GM20000 (cell line): Measurements from ENCODE around the gene ARSG.

Experiments
- DNase-seq: peaks from one replicate; pipeline ENCODE4 v3.0.0; 2012; ENCODE audit warnings: low spot score
- TF ChIP-seq, protein P1 (sequence below): IDR thresholded peaks from 2 replicates; pipeline ENCODE4 v1.5.1; 2012; ENCODE audit warnings: mild to moderate bottlenecking, control low read depth; ENCODE audit errors: extremely low read depth, missing control alignments

ARSG gene

DNA sequence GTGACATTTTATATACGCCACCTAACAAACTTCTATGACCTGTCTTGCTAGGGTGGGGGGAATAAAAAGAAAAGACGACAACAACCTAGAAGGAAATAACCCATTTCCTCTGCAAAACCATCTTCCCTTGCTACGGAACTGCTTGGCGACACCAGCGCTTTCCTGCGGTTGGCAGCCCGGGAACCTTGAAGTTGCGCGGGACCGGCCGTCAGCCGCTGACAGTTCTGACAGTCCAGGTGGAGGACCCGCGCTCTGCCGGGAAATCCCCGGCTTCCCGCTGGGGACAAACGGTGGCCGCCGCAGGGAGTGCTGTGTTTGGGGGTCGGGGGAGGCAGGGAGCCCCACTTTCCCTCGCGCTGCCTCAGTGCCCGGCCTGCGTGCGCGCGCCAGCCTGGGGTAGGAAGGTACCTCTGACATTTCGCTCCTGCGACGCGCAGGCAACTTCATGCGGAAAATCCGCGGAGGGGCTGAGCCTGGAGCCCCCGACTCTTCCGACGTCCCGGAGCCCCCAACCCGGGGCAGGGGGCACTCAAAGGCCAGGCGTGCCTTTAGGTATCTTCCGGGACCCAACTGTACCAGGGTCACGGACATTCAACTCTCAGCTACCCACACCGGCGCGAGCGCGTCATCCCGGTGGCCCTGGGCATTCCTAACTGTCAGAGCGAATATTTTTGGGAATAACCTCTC lies 884 bp upstream of the ARSG start:
- peak; percentile 62 for DNase-seq
- TF ChIP-seq, protein P1, sequence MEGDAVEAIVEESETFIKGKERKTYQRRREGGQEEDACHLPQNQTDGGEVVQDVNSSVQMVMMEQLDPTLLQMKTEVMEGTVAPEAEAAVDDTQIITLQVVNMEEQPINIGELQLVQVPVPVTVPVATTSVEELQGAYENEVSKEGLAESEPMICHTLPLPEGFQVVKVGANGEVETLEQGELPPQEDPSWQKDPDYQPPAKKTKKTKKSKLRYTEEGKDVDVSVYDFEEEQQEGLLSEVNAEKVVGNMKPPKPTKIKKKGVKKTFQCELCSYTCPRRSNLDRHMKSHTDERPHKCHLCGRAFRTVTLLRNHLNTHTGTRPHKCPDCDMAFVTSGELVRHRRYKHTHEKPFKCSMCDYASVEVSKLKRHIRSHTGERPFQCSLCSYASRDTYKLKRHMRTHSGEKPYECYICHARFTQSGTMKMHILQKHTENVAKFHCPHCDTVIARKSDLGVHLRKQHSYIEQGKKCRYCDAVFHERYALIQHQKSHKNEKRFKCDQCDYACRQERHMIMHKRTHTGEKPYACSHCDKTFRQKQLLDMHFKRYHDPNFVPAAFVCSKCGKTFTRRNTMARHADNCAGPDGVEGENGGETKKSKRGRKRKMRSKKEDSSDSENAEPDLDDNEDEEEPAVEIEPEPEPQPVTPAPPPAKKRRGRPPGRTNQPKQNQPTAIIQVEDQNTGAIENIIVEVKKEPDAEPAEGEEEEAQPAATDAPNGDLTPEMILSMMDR = no peak

DNA sequence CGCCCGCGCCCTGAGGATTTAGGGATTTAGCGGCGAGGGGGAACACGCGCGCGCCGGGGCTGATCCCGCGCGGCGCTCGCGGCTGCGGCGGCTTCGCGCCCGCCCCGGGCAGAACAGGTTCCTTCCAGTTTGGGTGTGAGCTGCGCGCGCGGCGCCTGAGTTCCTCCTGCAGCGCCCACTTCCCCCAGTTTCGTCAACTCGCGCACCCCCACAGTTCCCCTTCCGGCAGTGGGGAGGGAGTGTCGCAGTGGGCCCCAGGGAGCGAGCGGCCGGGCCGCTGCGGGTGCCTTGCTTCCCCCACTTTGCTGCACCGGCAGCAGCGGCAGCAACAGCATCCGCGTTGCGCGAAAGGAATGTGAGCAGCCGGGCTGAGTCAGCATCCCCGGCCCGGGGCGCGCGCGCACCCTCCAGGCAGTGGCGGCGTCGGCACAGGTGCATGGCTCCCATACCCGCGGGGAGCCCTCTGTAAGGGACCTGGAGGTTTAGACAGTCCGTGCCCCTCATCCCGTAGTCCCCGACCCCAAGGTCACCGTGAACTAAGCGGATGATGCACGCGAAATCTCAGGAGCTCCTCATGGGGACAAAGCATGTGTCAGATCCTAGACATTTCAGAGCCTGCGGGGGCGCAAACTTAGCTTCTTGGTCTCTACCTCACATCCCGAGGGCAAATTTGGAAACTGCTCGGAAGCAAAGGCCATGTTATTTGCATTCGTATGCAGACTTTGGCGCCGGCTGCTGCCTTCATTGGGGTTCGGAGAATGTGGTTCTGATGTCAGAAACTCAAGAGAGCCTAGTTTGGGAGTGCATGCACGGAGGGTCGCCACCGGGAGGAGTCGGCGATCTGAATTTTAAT lies 767 bp downstream of the ARSG start:
- TF ChIP-seq, protein P1 = no peak

DNA sequence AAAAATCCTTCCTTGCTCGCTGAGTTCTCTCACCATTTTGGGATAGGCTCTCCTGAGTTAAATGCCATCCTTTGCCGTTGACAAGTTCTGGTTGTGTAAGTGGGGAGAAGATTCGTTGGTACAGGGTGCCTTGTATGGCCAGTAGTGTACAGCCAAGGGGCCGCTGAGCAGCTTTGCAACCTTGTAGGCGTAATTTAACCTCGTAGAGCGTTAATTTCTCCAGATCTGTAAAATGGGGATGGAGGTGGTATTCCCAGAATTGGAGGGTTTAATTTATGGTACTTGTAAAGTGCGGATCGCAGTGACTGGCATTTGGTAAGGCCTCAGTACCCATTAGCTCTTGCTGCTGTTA lies 1.4 kb downstream of the ARSG start:
- TF ChIP-seq, protein P1 = no peak
- no peak for DNase-seq

More for the DNA sequence above, 767 bp downstream of the ARSG start:
- peak; percentile 94 for DNase-seq

DNA sequence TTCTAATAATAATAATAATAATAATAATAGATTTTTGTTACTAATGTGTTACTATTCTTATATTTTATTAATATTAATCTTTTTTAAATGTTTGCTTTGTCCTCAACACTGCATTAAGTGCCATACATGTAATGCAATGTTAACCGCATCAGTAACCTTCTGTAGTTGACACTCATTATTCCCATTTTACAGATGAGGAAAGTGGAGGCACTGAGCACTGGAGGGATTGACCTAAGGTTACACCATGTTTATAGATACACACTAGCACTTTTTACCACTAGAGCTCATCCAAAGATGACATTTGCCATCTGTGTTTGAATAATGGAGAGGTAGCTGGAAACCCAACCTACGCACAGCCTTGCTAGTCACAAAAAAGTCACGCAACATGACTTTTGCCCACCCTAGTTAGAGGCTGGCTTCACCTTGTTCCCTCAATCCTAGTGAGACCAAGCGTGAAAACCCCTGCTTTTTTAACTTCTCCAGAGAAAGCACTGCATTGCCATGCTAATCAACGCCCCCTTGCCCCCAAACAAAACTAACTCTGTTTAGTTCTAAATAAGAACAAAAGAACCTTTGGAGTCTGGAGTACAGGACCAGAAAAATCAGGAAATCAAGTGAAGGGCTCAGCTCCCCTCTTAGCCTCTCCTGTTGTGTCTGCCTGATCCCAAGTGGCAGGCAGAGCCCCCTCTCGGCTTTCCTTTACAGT lies 2.3 kb downstream of the ARSG start:
- TF ChIP-seq, protein P1 = no peak
- no peak for DNase-seq

DNA sequence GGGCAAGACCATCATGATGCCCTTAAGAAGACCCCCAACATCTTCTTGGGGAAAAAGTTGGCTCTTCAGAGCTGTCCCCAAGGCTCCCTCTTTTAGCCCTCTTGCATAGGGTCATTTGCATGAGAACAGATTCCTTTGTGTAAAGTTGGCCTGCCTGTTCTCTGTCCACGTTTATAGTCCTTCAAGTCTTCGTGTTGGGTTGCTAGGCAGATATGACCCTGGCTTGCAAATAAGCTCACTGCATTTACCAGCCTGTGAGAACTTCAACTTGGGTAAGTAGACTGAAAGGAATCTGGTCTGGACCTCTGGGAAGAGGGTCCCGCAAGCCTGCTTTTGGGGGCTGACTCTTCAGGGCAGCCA lies 2.9 kb downstream of the ARSG start:
- TF ChIP-seq, protein P1 = no peak
- no peak for DNase-seq

DNA sequence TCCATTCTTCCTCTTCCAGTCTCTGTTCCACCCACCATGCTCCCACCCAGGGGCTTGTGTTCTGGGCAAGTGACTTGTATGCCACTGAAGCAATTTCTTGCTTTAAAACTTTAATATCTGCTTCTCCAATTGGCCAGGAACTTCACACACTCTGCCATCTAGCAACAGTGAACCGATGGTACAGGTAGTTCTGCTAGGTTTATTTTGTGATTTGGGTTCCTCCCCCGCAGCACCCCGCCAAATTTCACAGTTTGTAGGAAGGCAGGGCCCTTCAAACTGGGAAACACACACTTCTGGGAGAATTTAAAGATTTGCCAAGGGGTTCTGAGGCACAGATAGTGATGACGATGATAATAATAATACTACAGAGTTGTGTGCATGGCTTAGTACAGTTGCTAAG lies 3.3 kb downstream of the ARSG start:
- DNase-seq = no peak
- TF ChIP-seq, protein P1 = no peak

DNA sequence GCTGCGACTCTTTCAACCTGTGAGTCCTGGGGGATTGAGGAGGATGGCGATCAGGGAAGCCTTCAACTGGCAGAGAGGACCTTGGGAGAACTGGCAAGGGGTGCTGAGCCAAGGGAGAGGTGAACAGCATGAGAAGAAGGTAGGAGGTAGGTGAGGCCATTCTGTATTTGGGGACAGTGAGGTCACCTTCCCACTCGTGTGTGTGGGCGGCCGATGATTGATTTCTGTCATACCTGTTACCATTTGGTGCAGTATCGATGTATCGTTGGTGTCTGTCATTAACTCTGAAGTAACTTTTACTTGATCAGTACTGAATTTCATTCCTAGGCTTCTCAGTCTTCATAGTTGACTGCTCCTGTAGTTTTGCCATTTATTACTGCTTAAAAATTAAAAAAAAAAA lies 3.8 kb downstream of the ARSG start:
- TF ChIP-seq, protein P1 = no peak
- DNase-seq = peak; percentile 10
